HepG2 (cell line): ENCODE measurements around the gene PTGS2. TPM values are rescaled to one million over a fixed set of nuclear protein-coding genes. Genes with fewer than 3 reads are reported as not detected.

Source experiments
- HIC2 ChIP-seq: sonication (generic); formaldehyde crosslinking; IDR thresholded peaks from 2 replicates; pipeline ENCODE4 v1.9.0; 2022; ENCODE audit warnings: low read depth, missing genetic modification reagents
- HNF4A ChIP-seq: sonication (generic); formaldehyde crosslinking; IDR thresholded peaks from 2 replicates; pipeline ENCODE4 v1.4.0; 2020; ENCODE audit warnings: missing genetic modification reagents
- KAT7 ChIP-seq: IDR thresholded peaks from 2 replicates; pipeline ENCODE4 v1.6.1; 2018; ENCODE audit warnings: borderline replicate concordance, missing compliant biosample characterization
- MATR3 ChIP-seq: sonication (generic); formaldehyde crosslinking; IDR thresholded peaks from 2 replicates; pipeline ENCODE4 v1.4.0; 2020; ENCODE audit warnings: missing genetic modification reagents
- NFIC ChIP-seq: IDR thresholded peaks from 2 replicates; pipeline ENCODE4 v1.6.1; 2012; ENCODE audit warnings: mild to moderate bottlenecking, low read length, inconsistent platforms
- ZNF296 ChIP-seq: sonication (generic); formaldehyde crosslinking; conservative IDR thresholded peaks from 2 replicates; pipeline ENCODE4 v1.5.0; 2020; ENCODE audit warnings: mild to moderate bottlenecking, missing genetic modification reagents
- ZSCAN25 ChIP-seq: sonication (generic); formaldehyde crosslinking; IDR thresholded peaks from 2 replicates; pipeline ENCODE4 v1.8.0; 2022; ENCODE audit warnings: mild to moderate bottlenecking, missing genetic modification reagents
- polyA plus RNA-seq, 8 experiments: library from polyadenylated mRNA; depleted of rRNA in 3 of 8; stranded (reverse) in 7 of 8; unstranded in 1 of 8; fragments of >200 nt; fragmentation: Illumina TruSeq in 4 of 8; extraction: Trizol in 4 of 8; gene quantifications; 2 replicates each; pipeline versions ENCODE4 v1.2.1 to v1.2.3, GENCODE V29; 2011 to 2016; ENCODE audit warnings: low read depth in 4 of 8, missing spikeins in 1 of 8, mixed read lengths in 1 of 8; ENCODE audit not compliant: insufficient read depth in 1 of 8
- total RNA-seq, 5 experiments: library from RNA; depleted of rRNA; stranded (reverse); fragments of >200 nt; fragmentation: Illumina TruSeq; extraction: Trizol; gene quantifications; 2 replicates each; pipeline ENCODE4 v1.2.3, GENCODE V29; 2016; ENCODE audit warnings: low read depth in 1 of 5
- TF ChIP-seq, protein P1 (sequence below): sonication (generic); formaldehyde crosslinking; IDR thresholded peaks from 2 replicates; pipeline ENCODE4 v1.5.1; 2020; ENCODE audit warnings: missing genetic modification reagents, mild to moderate bottlenecking, borderline replicate concordance
- TF ChIP-seq, protein P2 (sequence below), 2 experiments: fragments of 450-650 bp in 1 of 2; sonication (generic) in 1 of 2; formaldehyde crosslinking in 1 of 2; IDR thresholded peaks; 2 replicates each; pipeline versions ENCODE4 v1.6.1 to v1.8.0; 2016 to 2022; ENCODE audit warnings: antibody characterized with exemption in 1 of 2, mild to moderate bottlenecking in 1 of 2, missing genetic modification reagents in 1 of 2

The PTGS2 gene
- total and polyA plus RNA-seq, 2 of the 13 experiments (the other 11 are each of a cell fraction or from before 2014, with no cell fraction given): not detected

DNA sequence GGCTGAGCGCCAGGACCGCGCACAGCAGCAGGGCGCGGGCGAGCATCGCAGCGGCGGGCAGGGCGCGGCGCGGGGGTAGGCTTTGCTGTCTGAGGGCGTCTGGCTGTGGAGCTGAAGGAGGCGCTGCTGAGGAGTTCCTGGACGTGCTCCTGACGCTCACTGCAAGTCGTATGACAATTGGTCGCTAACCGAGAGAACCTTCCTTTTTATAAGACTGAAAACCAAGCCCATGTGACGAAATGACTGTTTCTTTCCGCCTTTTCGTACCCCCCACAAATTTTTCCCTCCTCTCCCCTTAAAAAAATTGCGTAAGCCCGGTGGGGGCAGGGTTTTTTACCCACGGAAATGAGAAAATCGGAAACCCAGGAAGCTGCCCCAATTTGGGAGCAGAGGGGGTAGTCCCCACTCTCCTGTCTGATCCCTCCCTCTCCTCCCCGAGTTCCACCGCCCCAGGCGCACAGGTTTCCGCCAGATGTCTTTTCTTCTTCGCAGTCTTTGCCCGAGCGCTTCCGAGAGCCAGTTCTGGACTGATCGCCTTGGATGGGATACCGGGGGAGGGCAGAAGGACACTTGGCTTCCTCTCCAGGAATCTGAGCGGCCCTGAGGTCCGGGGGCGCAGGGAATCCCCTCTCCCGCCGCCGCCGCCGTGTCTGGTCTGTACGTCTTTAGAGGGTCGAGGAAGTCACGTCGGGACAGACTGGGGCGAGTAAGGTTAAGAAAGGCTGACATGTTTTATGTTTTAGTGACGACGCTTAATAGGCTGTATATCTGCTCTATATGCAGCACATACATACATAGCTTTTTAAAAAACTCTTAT is at the start of gene PTGS2 (continued):
- no peak for TF ChIP-seq ZSCAN25 (CRISPR knock-in tag)
- TF ChIP-seq, protein P1, sequence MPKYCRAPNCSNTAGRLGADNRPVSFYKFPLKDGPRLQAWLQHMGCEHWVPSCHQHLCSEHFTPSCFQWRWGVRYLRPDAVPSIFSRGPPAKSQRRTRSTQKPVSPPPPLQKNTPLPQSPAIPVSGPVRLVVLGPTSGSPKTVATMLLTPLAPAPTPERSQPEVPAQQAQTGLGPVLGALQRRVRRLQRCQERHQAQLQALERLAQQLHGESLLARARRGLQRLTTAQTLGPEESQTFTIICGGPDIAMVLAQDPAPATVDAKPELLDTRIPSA (CRISPR knock-in tag): no peak
- TF ChIP-seq KAT7: no peak
- TF ChIP-seq HIC2 (CRISPR knock-in tag): no peak
- TF ChIP-seq MATR3 (CRISPR knock-in tag): no peak
- TF ChIP-seq NFIC: no peak
- TF ChIP-seq ZNF296 (CRISPR knock-in tag): no peak
- no peak for TF ChIP-seq HNF4A (CRISPR knock-in tag)
- TF ChIP-seq, protein P2, sequence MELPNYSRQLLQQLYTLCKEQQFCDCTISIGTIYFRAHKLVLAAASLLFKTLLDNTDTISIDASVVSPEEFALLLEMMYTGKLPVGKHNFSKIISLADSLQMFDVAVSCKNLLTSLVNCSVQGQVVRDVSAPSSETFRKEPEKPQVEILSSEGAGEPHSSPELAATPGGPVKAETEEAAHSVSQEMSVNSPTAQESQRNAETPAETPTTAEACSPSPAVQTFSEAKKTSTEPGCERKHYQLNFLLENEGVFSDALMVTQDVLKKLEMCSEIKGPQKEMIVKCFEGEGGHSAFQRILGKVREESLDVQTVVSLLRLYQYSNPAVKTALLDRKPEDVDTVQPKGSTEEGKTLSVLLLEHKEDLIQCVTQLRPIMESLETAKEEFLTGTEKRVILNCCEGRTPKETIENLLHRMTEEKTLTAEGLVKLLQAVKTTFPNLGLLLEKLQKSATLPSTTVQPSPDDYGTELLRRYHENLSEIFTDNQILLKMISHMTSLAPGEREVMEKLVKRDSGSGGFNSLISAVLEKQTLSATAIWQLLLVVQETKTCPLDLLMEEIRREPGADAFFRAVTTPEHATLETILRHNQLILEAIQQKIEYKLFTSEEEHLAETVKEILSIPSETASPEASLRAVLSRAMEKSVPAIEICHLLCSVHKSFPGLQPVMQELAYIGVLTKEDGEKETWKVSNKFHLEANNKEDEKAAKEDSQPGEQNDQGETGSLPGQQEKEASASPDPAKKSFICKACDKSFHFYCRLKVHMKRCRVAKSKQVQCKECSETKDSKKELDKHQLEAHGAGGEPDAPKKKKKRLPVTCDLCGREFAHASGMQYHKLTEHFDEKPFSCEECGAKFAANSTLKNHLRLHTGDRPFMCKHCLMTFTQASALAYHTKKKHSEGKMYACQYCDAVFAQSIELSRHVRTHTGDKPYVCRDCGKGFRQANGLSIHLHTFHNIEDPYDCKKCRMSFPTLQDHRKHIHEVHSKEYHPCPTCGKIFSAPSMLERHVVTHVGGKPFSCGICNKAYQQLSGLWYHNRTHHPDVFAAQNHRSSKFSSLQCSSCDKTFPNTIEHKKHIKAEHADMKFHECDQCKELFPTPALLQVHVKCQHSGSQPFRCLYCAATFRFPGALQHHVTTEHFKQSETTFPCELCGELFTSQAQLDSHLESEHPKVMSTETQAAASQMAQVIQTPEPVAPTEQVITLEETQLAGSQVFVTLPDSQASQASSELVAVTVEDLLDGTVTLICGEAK (IDR thresholded peaks at IDR 0.05): no peak
- TF ChIP-seq, protein P2 (CRISPR knock-in tag; IDR thresholded peaks at IDR 0.05): no peak
